ENCODE results near the gene SULF2.

DNA sequence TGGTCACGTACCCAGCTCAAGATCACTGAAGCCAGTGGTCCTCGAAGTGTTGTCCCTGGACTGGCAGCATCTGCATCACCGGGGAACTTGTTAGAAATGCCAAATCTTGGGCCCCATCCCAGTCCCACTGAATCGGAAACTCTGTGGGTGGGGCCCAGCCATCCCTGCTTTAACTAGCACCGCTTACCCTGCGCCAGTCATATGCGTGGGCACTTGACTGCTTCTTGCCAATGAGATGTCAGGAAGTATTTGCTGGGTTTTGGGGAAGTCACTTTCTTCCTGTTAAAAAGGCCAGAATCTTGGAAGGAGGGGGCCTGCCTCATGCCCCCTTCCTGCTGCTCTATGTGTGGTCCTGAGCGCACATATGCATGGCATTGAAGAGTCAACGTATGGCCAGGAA, 11.7 kb upstream of the SULF2 start:
- TF ChIP-seq POLR2A (IDR thresholded peaks at IDR 0.05): no peak
- TF ChIP-seq, protein P1, sequence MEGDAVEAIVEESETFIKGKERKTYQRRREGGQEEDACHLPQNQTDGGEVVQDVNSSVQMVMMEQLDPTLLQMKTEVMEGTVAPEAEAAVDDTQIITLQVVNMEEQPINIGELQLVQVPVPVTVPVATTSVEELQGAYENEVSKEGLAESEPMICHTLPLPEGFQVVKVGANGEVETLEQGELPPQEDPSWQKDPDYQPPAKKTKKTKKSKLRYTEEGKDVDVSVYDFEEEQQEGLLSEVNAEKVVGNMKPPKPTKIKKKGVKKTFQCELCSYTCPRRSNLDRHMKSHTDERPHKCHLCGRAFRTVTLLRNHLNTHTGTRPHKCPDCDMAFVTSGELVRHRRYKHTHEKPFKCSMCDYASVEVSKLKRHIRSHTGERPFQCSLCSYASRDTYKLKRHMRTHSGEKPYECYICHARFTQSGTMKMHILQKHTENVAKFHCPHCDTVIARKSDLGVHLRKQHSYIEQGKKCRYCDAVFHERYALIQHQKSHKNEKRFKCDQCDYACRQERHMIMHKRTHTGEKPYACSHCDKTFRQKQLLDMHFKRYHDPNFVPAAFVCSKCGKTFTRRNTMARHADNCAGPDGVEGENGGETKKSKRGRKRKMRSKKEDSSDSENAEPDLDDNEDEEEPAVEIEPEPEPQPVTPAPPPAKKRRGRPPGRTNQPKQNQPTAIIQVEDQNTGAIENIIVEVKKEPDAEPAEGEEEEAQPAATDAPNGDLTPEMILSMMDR (IDR thresholded peaks at IDR 0.05): no peak
